Mammary epithelial cell (primary cell): ENCODE measurements around the gene ST3GAL5.
"Not testable (repeated sequence)": the region's sequence is repeated elsewhere in the genome, so short reads cannot be mapped to it uniquely, and the experiment has no call there.

Source experiments
- CTCF ChIP-seq, 2 donors: IDR thresholded peaks in 1 of 2; conservative IDR thresholded peaks in 1 of 2; 2 replicates each; pipeline ENCODE4 v1.5.1; 2011 to 2012; ENCODE audit warnings: inconsistent platforms in 2 of 2, low read length in 2 of 2, mild to moderate bottlenecking in 2 of 2, control low read depth in 1 of 2, low read depth in 1 of 2; ENCODE audit not compliant: insufficient read depth in 1 of 2; ENCODE audit errors: extremely low read depth in 1 of 2
- EZH2 ChIP-seq: IDR thresholded peaks from 2 replicates; pipeline ENCODE4 v1.6.1; 2012; ENCODE audit warnings: low read length, inconsistent platforms, borderline replicate concordance

- not testable (repeated sequence) for TF ChIP-seq CTCF (conservative IDR thresholded peaks at IDR 0.05 in 1 of 2, IDR thresholded peaks at IDR 0.05 in 1 of 2; ENCODE audit: extremely low read depth in 1 of 2, insufficient read depth in 1 of 2, low read depth in 1 of 2, low read length in 2 of 2); EZH2
Measured at GRCh38 chr2:85931151-85931550, 42.4 kb upstream of the ST3GAL5 start.
